Nephron (organoid): Measurements from ENCODE around the gene OR2J3.

ENCODE experiments used
- H3K27ac Mint-ChIP-seq, 3 experiments: 2 replicates each; pipeline ENCODE4 v1.8.0; 2020; ENCODE audit warnings: mixed read lengths in 3 of 3, mild to moderate bottlenecking in 2 of 3, moderate library complexity in 1 of 3
- H3K27me3 Mint-ChIP-seq: 2 replicates; pipeline ENCODE4 v1.8.0; 2021; ENCODE audit warnings: low read depth, mild to moderate bottlenecking, moderate library complexity, mixed read lengths
- H3K36me3 Mint-ChIP-seq: 2 replicates; pipeline ENCODE4 v1.8.0; 2020; ENCODE audit warnings: low read depth, mixed read lengths
- H3K4me1 Mint-ChIP-seq: 2 replicates; pipeline ENCODE4 v1.8.0; 2020; ENCODE audit warnings: mixed read lengths
- H3K4me3 Mint-ChIP-seq, 3 experiments: 2 replicates each; pipeline ENCODE4 v1.8.0; 2020; ENCODE audit warnings: mild to moderate bottlenecking in 3 of 3, mixed read lengths in 3 of 3, moderate library complexity in 2 of 3
- H3K9me3 Mint-ChIP-seq: 2 replicates; pipeline ENCODE4 v1.8.0; 2020; ENCODE audit warnings: mixed read lengths
- TF ChIP-seq, protein P1 (sequence below), 3 experiments: fragments of 200-600 bp; sonication (generic); IDR thresholded peaks; one replicate each; pipeline ENCODE4 v1.5.0; 2021; ENCODE audit warnings: antibody characterized with exemption in 3 of 3; ENCODE audit not compliant: unreplicated experiment in 3 of 3

OR2J3 gene

GRCh38 chr6:29107758-29108157 lies at the start of gene OR2J3:
OR2J3 (plus strand) TSS chr6:29108058; CDS start chr6:29111891, 3,833 bp downstream.
- TF ChIP-seq, protein P1, sequence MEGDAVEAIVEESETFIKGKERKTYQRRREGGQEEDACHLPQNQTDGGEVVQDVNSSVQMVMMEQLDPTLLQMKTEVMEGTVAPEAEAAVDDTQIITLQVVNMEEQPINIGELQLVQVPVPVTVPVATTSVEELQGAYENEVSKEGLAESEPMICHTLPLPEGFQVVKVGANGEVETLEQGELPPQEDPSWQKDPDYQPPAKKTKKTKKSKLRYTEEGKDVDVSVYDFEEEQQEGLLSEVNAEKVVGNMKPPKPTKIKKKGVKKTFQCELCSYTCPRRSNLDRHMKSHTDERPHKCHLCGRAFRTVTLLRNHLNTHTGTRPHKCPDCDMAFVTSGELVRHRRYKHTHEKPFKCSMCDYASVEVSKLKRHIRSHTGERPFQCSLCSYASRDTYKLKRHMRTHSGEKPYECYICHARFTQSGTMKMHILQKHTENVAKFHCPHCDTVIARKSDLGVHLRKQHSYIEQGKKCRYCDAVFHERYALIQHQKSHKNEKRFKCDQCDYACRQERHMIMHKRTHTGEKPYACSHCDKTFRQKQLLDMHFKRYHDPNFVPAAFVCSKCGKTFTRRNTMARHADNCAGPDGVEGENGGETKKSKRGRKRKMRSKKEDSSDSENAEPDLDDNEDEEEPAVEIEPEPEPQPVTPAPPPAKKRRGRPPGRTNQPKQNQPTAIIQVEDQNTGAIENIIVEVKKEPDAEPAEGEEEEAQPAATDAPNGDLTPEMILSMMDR (IDR thresholded peaks at IDR 0.05; ENCODE audit: unreplicated experiment in 3 of 3): no peak
- H3K4me3 Mint-ChIP-seq: no peak within 1 kb of the TSS
- no peak within 1 kb of the TSS for H3K27ac Mint-ChIP-seq
- no peaks in the 10 kb centered on the region for H3K36me3 Mint-ChIP-seq
- H3K27me3 Mint-ChIP-seq: peaks cover 16% of the 10 kb centered on the region
- no peaks in the 10 kb centered on the region for H3K4me1 Mint-ChIP-seq
- peaks cover 5% of the 10 kb centered on the region for H3K9me3 Mint-ChIP-seq

DNA sequence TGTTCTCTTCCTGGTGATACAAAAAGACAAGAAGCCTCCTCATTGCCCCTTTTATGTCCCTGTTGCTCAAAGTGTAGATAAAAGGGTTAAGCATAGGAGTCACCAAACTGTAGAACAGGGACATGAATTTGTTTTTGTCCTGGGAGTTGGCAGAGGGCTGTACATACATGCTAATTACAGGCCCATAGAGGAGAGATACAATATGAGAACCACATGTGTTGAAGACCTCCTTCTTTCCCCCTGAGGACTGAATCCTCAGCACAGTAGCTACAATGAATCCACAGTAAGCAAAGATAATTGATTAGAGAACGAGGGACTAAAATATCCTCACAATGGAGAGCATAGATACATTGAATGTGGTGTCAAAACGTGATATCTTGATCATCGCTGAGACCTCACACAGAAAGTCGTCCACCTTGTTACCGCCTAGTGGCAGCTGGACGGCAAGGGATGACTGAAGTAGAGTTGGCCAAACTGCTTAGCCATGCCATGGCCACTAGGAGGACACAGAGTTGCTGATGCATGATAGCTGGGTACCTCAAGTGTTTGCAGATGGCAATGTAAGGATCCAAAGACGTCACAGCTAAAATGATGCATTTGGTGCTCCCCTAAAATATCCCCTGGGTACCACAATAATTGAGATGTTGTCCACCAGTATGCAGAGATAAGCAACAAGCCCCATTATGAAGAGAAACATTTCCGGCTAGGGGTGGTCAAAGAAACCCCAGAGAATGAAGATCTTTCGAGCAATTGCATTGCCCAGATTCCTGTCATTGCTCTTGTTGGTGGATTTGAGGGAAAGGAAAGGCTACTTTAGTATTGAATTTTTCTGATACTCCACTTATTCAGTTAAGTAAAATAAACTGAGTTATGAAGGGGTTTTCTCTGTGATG lies 35.8 kb upstream of the OR2J3 start:
- TF ChIP-seq, protein P1 (IDR thresholded peaks at IDR 0.05; ENCODE audit: unreplicated experiment in 3 of 3): peak in 1 of 3 experiments; percentile 51

GRCh38 chr6:29079203-29079602 lies 28.7 kb upstream of the OR2J3 start:
- TF ChIP-seq, protein P1 (IDR thresholded peaks at IDR 0.05; ENCODE audit: unreplicated experiment in 3 of 3): no peak
- no peak overlapping the region for H3K4me3 Mint-ChIP-seq
- H3K36me3 Mint-ChIP-seq: no peaks in the 10 kb centered on the region
- no peaks in the 10 kb centered on the region for H3K27me3 Mint-ChIP-seq
- no peaks in the 10 kb centered on the region for H3K4me1 Mint-ChIP-seq
- no peaks in the 10 kb centered on the region for H3K9me3 Mint-ChIP-seq
- peak overlapping the region; percentile 61 to 82 (median 65) for H3K27ac Mint-ChIP-seq

More for the DNA sequence above, 35.8 kb upstream of the OR2J3 start:
- Mint-ChIP-seq H3K9me3 (peaks cover 4% of the 10 kb centered on the region), H3K36me3 (no peaks in the 10 kb centered on the region), H3K27ac (no peak overlapping the region), H3K27me3 (no peaks in the 10 kb centered on the region), H3K4me1 (no peaks in the 10 kb centered on the region), H3K4me3 (no peak overlapping the region)

- Mint-ChIP-seq H3K36me3 (no peaks in the 10 kb centered on the region), H3K9me3 (no peaks in the 10 kb centered on the region), H3K27ac (no peak overlapping the region), H3K27me3 (no peaks in the 10 kb centered on the region), H3K4me3 (no peak overlapping the region), H3K4me1 (no peaks in the 10 kb centered on the region)
- TF ChIP-seq, protein P1 (IDR thresholded peaks at IDR 0.05; ENCODE audit: unreplicated experiment in 3 of 3): no peak
Measured at GRCh38 chr6:29081312-29081711, 26.5 kb upstream of the OR2J3 start.

DNA sequence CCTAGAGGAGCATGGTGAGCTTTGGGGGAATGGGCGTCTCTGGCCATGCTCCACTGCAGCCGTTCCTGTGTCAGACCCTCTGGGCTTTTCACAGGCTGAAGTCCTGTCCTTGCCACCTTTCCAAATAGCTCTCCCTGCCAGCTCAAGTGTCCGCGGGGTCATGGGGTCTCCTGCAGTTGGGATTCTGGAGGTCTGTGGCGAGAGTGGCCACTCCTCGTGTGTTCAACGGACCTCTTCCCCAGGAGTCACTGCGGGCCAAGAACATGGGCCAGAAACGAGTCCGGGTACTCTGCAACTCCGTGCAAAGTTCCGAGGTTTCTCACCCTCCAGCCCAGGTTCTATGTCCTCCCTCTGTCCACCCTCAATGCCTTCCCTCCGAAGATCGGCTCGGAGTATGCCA lies 25.4 kb upstream of the OR2J3 start:
- H3K9me3 Mint-ChIP-seq: no peaks in the 10 kb centered on the region
- H3K27me3 Mint-ChIP-seq: no peaks in the 10 kb centered on the region
- H3K27ac Mint-ChIP-seq: peak overlapping the region in 1 of 3 experiments; percentile 47
- no peaks in the 10 kb centered on the region for H3K4me1 Mint-ChIP-seq
- no peak overlapping the region for H3K4me3 Mint-ChIP-seq
- TF ChIP-seq, protein P1 (IDR thresholded peaks at IDR 0.05; ENCODE audit: unreplicated experiment in 3 of 3): no peak
- no peaks in the 10 kb centered on the region for H3K36me3 Mint-ChIP-seq

DNA sequence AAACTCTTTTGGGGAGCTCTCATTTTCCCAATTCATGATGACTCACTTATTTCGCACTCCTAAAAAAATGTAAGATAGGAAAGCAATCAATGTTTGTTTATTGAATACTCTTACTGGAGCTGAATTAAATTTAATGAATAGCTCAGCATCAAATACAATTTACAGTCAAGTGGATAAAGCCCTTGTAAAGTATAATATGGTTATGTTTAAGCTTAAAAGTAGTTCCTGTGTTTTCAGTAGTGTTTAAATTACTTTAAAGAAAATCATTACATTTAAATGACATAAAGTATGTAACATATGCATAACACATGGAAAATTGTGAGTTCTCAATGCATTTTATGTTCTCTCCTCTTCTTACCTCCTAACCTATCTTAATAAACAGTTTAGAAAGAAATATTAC lies 20.6 kb upstream of the OR2J3 start, which contains the start of gene OR2B3:
Gene OR2B3, minus strand, starts transcription at position 101 of the 400 bp plus-strand sequence. Its CDS starts 65 bp downstream, at position 36.
- no peaks in the 10 kb centered on the region for H3K4me1 Mint-ChIP-seq
- no peaks in the 10 kb centered on the region for H3K36me3 Mint-ChIP-seq
- TF ChIP-seq, protein P1 (IDR thresholded peaks at IDR 0.05; ENCODE audit: unreplicated experiment in 3 of 3): no peak
- no peak within 1 kb of the TSS for H3K27ac Mint-ChIP-seq
- no peak within 1 kb of the TSS for H3K4me3 Mint-ChIP-seq
- H3K9me3 Mint-ChIP-seq: no peaks in the 10 kb centered on the region
- no peaks in the 10 kb centered on the region for H3K27me3 Mint-ChIP-seq
